Central memory CD4-positive, alpha-beta T cell (primary cell): ENCODE measurements around the gene MRM1.
"Not testable (repeated sequence)": the region's sequence is repeated elsewhere in the genome, so short reads cannot be mapped to it uniquely, and the experiment has no call there.

Source experiments
- DNase-seq: peaks from one replicate; pipeline ENCODE4 v3.0.0; 2022

Gene MRM1

DNA sequence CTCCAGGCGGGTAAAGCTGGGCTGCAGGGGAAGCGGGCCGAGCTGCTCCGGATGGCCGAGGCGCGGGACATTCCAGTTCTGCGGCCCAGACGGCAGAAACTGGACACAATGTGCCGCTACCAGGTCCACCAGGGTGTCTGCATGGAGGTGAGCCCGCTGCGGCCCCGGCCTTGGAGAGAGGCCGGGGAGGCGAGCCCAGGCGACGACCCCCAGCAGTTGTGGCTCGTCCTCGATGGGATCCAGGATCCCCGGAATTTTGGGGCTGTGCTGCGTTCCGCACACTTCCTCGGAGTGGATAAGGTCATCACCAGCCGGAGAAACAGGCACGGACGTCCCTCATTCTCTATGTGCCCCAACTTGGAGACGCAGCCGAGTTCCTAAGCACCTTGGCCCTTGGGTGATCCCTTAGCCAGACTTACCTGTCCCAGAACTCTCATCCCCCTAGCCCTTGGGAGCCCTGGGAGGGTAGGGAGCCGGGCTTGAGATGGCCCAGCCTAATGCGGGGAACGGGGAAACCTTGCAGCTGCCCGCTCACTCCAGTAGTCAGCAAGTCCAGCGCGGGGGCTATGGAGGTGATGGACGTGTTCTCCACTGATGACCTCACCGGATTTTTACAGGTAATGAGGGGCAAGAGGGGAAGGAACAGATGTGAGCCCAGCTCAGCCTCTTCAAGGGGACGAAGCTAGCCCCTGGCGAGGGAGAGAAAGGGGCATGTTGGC is 806 bp downstream of the MRM1 start:
- DNase-seq = no peak

- peak; percentile 56 for DNase-seq
These were observed 1.6 kb downstream of the MRM1 start for GRCh38 chr17:36602924-36603384.

- DNase-seq = not testable (repeated sequence)
These were observed 3.6 kb downstream of the MRM1 start for GRCh38 chr17:36605028-36605427.

GRCh38 chr17:36608280-36608679 is 6.9 kb downstream of the MRM1 start:
- DNase-seq = no peak

DNA sequence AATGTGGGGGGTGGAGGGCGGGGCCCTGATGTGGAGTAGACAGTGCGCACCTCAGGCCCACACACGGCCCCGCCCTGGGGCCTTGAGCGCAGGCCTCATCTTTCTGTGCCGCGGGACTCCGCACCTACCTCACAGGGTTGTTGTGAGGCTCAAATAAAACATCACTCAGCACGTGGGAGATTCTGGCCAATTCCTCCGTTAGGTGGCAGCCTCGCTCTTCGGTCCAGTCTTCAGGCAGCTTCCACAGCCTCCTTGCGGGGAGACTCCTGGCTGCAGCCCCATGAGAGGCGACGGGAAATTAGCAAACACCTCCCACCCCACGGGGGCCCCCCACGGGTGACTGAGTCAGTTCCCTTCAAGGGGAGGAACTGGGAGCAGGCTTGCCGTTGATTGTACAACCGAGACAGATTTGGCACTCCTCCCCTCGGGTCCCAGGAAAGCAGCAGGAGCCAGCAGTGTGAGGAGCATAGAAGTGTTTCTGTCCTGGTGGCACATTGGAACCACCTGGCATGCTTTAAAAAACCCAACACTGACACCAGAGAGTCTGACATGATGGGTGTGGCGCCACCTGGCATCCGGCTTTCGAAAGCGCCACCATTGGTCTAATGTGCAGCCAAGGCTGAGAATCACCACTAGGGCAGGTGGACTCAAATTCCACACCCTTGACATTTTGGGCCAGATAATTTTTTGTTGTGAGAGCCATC is 7.6 kb downstream of the MRM1 start:
- no peak for DNase-seq

GRCh38 chr17:36609498-36609862 is 8.1 kb downstream of the MRM1 start:
- no peak for DNase-seq

- no peak for DNase-seq
These were observed 9.1 kb downstream of the MRM1 start for GRCh38 chr17:36610474-36610873.

- DNase-seq = no peak
These were observed 10.1 kb downstream of the MRM1 start for GRCh38 chr17:36611345-36612072.

DNA sequence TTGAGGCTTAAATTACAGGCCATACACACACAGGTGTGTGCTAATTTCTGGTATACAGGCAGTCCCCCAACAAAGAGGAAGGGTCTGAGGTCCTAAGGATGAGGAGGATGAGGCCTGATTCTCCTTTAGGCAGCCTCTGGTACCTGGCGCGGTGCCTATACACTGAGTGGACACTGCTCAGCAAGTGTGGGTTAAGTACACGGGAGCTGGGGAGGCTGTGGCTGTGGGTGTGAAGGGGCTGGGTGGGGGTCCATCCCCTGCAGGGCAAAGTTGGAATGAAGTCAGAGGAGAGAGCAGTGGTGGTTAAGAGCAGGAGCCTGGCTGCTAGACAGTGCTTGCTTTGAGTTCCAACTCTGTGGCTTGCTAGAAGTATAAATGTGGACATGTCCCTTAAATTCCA is 10.9 kb downstream of the MRM1 start:
- DNase-seq = no peak

GRCh38 chr17:36613155-36613554 is 11.8 kb downstream of the MRM1 start:
- no peak for DNase-seq

GRCh38 chr17:36614081-36614480 is 12.7 kb downstream of the MRM1 start:
- no peak for DNase-seq

DNA sequence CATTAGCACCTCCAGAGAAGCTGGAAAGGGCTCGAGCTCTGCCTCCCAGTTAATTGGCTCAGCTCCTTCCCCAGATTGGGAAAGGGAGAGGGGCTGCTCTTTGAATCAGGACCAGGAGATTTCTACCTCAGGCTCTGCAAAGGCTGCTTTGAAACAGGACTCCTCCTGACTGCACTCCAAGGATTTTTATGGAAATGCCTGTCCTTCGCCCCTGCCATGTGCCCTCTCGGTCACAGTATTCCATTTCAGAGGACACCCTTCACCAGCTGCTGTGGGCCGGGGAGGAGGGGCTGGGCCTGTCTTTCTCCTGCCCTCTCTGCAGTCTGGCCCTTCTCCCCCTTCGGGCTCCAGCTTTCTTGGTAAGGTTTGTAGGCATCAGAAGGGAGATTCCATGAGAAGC is 13.6 kb downstream of the MRM1 start:
- DNase-seq = no peak

DNA sequence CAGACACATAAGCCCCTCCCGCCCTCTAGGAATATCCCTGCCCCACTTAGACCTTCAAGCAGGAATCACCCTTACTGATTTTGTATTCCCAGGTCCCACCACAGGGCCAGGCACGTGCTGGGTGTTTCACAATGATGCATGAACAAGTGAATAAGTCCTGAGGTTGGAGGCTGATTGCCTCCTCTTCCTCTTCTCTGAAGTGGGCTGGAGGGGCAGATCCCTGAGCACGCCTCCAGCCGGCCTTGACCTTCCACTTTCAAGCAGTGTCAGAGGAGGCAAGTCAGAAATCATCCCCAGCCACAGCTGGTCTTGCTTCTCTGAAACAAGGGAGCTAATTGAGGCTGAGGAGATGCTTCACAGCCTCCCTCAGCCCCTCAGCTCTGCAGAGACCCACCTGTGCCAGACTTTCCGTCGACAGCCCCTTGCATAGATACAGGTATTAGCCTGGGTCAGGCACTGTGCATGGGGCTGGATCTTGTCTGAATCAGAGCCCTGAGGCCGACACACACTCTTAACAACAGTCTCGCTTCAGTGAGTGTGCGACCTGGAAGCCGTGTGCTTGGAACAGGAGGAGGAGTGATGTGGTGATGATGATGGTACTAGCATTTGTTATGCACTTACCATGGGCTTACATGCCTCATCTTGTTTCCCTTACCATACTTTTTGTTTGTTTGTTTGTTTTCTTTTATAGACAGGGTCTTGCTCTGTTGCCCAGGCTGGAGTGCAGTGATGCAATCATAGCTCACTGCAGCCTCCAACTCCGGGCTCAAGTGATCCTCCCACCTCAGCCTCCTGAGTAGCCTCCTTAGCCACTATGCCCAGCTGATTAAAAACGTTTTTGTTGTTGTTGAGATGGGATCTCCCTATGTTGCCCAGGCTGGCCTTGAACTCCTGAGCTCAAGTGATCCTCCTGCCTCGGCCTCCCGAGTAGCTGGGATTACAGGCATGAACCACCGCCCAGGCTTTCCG is 15.0 kb downstream of the MRM1 start:
- no peak for DNase-seq

- no peak for DNase-seq
These were observed 16.4 kb downstream of the MRM1 start for GRCh38 chr17:36617773-36618172.

DNA sequence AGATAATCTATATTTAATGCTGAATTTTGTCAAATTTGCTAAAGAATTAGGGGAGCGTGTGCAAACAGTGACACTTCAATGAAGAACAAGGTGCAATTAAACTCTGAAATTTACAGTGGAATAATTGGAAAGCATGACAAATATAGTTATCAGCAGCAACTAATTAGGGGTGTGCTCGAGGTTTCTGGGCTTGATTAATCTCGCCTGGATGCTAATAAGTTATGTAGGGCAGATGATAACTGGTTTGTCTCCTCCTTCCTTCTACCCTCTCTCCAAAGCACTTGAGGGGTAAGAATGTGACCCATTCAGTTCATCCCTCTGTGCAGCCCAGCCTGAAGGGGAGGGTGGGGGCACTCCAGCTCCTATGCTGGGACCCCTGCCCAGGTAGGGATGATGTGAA is 21.9 kb downstream of the MRM1 start:
- no peak for DNase-seq

GRCh38 chr17:36625188-36625587 is 23.8 kb downstream of the MRM1 start:
- no peak for DNase-seq

GRCh38 chr17:36627101-36627500 is 25.7 kb downstream of the MRM1 start:
- DNase-seq = no peak

DNA sequence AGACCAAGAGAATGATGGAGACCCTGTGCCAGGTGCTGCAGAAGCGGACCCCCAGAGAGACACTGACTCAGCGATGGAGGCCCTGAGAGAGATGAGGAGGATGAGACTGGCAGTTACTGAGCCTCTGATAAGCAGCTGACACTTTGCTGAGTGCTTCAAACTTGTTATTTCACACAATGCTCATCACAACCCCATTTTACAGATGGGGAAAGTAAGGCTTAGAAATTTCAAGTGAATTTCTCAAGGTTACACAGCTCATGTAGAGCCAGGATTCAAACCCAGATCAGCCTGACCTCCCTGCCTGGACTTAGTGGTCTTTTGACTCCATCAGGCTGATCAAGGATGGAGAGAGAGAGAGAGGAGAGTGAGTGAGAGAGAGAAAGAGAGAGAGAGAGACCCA is 27.2 kb downstream of the MRM1 start:
- DNase-seq = no peak

- peak; percentile 67 for DNase-seq
These were observed 28.0 kb downstream of the MRM1 start for GRCh38 chr17:36629252-36629847.

DNA sequence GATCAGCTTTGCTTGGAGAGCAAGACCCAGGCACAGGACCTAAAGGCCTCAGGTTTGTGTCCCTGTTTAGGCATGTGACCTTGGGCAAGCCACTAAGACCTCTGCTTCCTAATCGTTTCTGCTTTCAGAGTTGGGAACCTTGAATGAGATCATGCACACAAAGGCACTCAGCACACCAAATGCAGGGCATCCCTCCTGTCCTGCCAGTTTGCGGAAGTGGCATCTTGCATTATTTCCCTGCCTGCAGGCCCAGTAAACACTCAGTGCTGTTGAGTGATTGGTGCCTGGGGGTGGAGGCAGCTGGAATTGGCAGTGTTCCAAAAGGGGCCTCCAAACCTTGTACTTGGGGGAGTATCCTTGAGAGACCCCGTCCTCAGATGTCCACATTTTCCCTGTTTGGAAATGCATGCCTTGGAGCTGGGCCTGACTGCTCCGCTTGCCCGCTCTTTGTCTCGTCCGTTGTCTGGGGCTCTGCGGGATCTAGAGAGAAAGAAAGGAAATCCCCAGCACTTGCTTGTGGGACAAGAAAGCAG is 28.7 kb downstream of the MRM1 start:
- no peak for DNase-seq

DNA sequence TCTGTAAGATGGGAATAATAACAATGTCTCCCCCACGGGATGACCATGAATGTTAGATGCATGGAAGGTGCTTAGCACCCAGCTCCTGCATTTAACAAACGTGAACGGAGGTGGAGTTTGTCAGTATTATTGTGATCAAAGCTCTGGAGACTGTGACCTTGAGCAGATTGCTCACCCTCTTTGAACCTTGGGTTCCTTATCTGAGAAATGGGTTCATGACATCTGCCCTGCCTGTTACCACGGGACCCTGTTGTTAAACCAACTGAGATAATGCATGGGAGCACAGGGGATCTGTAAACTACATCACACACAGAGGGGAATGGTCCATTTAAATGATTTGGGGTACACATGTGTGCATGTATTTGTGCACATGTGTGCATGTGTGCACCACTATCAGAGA is 29.6 kb downstream of the MRM1 start:
- no peak for DNase-seq
